H1 (cell line): ENCODE measurements around the gene ABLIM1. TPM values are rescaled to one million over a fixed set of nuclear protein-coding genes. Genes with fewer than 3 reads are reported as not detected.

ENCODE experiments used
- CTCF ChIA-PET: fragments of 300-600 bp; sonication (Branson Sonifier 250); formaldehyde crosslinking; loops from one replicate; lab custom pipeline; 2021; ENCODE audit not compliant: partially characterized antibody; lab: Charles Lee
- POLR2A ChIA-PET: fragments of 300-600 bp; sonication (Branson Sonifier 250); formaldehyde crosslinking; loops from one replicate; lab custom pipeline; 2021; ENCODE audit warnings: inconsistent platforms; ENCODE audit not compliant: partially characterized antibody; lab: Charles Lee
- DNase-seq, 2 experiments: peaks; one replicate each; pipeline versions ENCODE4 v3.0.0 to v3.0.0-alpha.2; 2010 to 2022; ENCODE audit warnings: low spot score in 2 of 2, low read depth in 1 of 2, mixed read lengths in 1 of 2
- FAIRE-seq: peaks from 2 replicates; lab custom pipeline; 2011; peaks lifted over from hg19 to GRCh38; lab: Jason Lieb, UNC
- H2AFZ ChIP-seq: 2 replicates; pipeline ENCODE4 v1.8.1; 2012; ENCODE audit warnings: low read length, inconsistent platforms
- H2AK5ac ChIP-seq: 2 replicates; pipeline ENCODE4 v1.6.1; 2013; ENCODE audit warnings: low read depth, low read length
- H2BK120ac ChIP-seq: replicated peaks from 2 replicates; pipeline ENCODE3; 2013; ENCODE audit warnings: low read depth, low read length, inconsistent platforms
- H2BK12ac ChIP-seq: 2 replicates; pipeline ENCODE4 v1.6.1; 2013; ENCODE audit warnings: low read depth, low read length
- H2BK15ac ChIP-seq: 2 replicates; pipeline ENCODE4 v1.6.1; 2013; ENCODE audit warnings: low read length
- H2BK20ac ChIP-seq: 2 replicates; pipeline ENCODE4 v1.6.1; 2013; ENCODE audit warnings: low read length
- H2BK5ac ChIP-seq: 2 replicates; pipeline ENCODE4 v1.6.1; 2013; ENCODE audit warnings: low read depth, low read length
- H3K14ac ChIP-seq: 2 replicates; pipeline ENCODE4 v1.6.1; 2013; ENCODE audit warnings: inconsistent platforms; ENCODE audit not compliant: insufficient read length
- H3K18ac ChIP-seq: 2 replicates; pipeline ENCODE4 v1.6.1; 2013; ENCODE audit warnings: low read length; ENCODE audit errors: extremely low read depth
- H3K23ac ChIP-seq: 2 replicates; pipeline ENCODE4 v1.6.1; 2013; ENCODE audit warnings: inconsistent platforms; ENCODE audit not compliant: insufficient read length
- H3K23me2 ChIP-seq: 2 replicates; pipeline ENCODE4 v1.6.1; 2013; ENCODE audit warnings: low read depth, low read length
- H3K27ac ChIP-seq: 2 replicates; pipeline ENCODE4 v1.6.1; 2011; ENCODE audit warnings: low read depth, low read length, inconsistent platforms
- H3K27me3 ChIP-seq, 4 experiments: replicated peaks in 1 of 4; 1 replicate in 1 of 4; 2 replicates in 3 of 4; pipeline versions ENCODE4 v1.6.1 to v1.8.1; 2011 to 2013; ENCODE audit warnings: low read length in 3 of 4, mild to moderate bottlenecking in 3 of 4, inconsistent platforms in 2 of 4, mixed read lengths in 2 of 4, moderate library complexity in 1 of 4; ENCODE audit not compliant: control insufficient read depth in 3 of 4, insufficient read depth in 3 of 4; ENCODE audit errors: extremely low read depth in 1 of 4
- H3K36me3 ChIP-seq, 4 experiments: 2 replicates each; pipeline versions ENCODE4 v1.6.1 to v1.8.1; 2011 to 2013; ENCODE audit warnings: mild to moderate bottlenecking in 4 of 4, low read length in 3 of 4, moderate library complexity in 2 of 4, control low read depth in 1 of 4, inconsistent platforms in 1 of 4; ENCODE audit not compliant: insufficient read depth in 4 of 4, control insufficient read depth in 2 of 4
- H3K4ac ChIP-seq: replicated peaks from 2 replicates; pipeline ENCODE3; 2013; ENCODE audit warnings: low read length, low read depth, mixed read lengths, inconsistent platforms; ENCODE audit not compliant: insufficient read length
- H3K4me1 ChIP-seq, 4 experiments: replicated peaks in 1 of 4; 1 replicate in 1 of 4; 2 replicates in 3 of 4; pipeline versions ENCODE4 v1.6.1 to v1.8.1; 2011 to 2013; ENCODE audit warnings: low read length in 3 of 4, inconsistent platforms in 2 of 4, mixed read lengths in 1 of 4; ENCODE audit not compliant: insufficient read depth in 4 of 4, control insufficient read depth in 3 of 4
- H3K4me2 ChIP-seq, 2 experiments: 2 replicates each; pipeline versions ENCODE4 v1.6.1 to v1.8.1; 2011 to 2013; ENCODE audit warnings: low read depth in 2 of 2, low read length in 2 of 2, control low read depth in 1 of 2, inconsistent platforms in 1 of 2, mild to moderate bottlenecking in 1 of 2; ENCODE audit not compliant: insufficient read depth in 1 of 2
- H3K4me3 ChIP-seq, 4 experiments: fragments of 200-600, 300-600 bp in 1 of 4; sonication (generic), shearing (Covaris generic), sonication (Bioruptor Twin) in 1 of 4; 2 replicates each; pipeline versions ENCODE4 v1.5.1 to v1.8.1; 2011 to 2016; ENCODE audit warnings: low read length in 4 of 4, low read depth in 3 of 4, control low read depth in 2 of 4, inconsistent platforms in 2 of 4, mild to moderate bottlenecking in 2 of 4, mixed read lengths in 1 of 4, moderate library complexity in 1 of 4; ENCODE audit not compliant: insufficient read depth in 2 of 4; ENCODE audit errors: extremely low read depth in 1 of 4
- H3K56ac ChIP-seq: replicated peaks from 2 replicates; pipeline ENCODE3; 2013; ENCODE audit warnings: low read depth, mild to moderate bottlenecking, mixed read lengths, low read length, inconsistent platforms; ENCODE audit not compliant: insufficient read length
- H3K79me1 ChIP-seq: 2 replicates; pipeline ENCODE4 v1.6.1; 2013; ENCODE audit warnings: low read depth, low read length, control low read depth
- H3K79me2 ChIP-seq, 2 experiments: 2 replicates each; pipeline versions ENCODE4 v1.6.1 to v1.8.1; 2012 to 2013; ENCODE audit warnings: low read length in 2 of 2, mild to moderate bottlenecking in 2 of 2, inconsistent platforms in 1 of 2; ENCODE audit not compliant: insufficient read depth in 2 of 2, control insufficient read depth in 1 of 2
- H3K9ac ChIP-seq, 4 experiments: replicated peaks in 1 of 4; 1 replicate in 1 of 4; 2 replicates in 3 of 4; pipeline versions ENCODE4 v1.6.1 to v1.8.1; 2011 to 2013; ENCODE audit warnings: low read depth in 3 of 4, low read length in 3 of 4, control low read depth in 2 of 4, mild to moderate bottlenecking in 2 of 4, moderate library complexity in 2 of 4, inconsistent platforms in 1 of 4; ENCODE audit errors: extremely low read depth in 1 of 4
- H3K9me3 ChIP-seq, 2 experiments: 2 replicates each; pipeline versions ENCODE4 v1.6.1 to v1.8.1; 2012 to 2013; ENCODE audit warnings: mild to moderate bottlenecking in 2 of 2, moderate library complexity in 2 of 2, control low read depth in 1 of 2, inconsistent platforms in 1 of 2, low read depth in 1 of 2, low read length in 1 of 2, mixed read lengths in 1 of 2; ENCODE audit not compliant: insufficient read depth in 2 of 2
- H4K20me1 ChIP-seq, 2 experiments: replicated peaks in 1 of 2; 2 replicates each; pipeline versions ENCODE3 to v1.8.1; 2011 to 2013; ENCODE audit warnings: inconsistent platforms in 2 of 2, low read length in 2 of 2, mild to moderate bottlenecking in 1 of 2; ENCODE audit not compliant: insufficient read depth in 2 of 2, control insufficient read depth in 1 of 2
- H4K5ac ChIP-seq: 2 replicates; pipeline ENCODE4 v1.6.1; 2013; ENCODE audit warnings: low read length, low read depth, mixed read lengths, inconsistent platforms; ENCODE audit not compliant: insufficient read length
- H4K8ac ChIP-seq: 2 replicates; pipeline ENCODE4 v1.8.0; 2013; ENCODE audit warnings: mild to moderate bottlenecking, moderate library complexity, low read length, inconsistent platforms; ENCODE audit not compliant: insufficient read depth; ENCODE audit errors: extremely low read depth
- H4K91ac ChIP-seq: replicated peaks from 2 replicates; pipeline ENCODE3; 2013; ENCODE audit warnings: low read length, mixed read lengths, inconsistent platforms; ENCODE audit not compliant: insufficient read length
- ASH2L ChIP-seq: fragments of 200-600, 300-600 bp; sonication (generic); IDR thresholded peaks from one replicate; pipeline ENCODE4 v1.7.1; 2017; ENCODE audit warnings: low read length
- BACH1 ChIP-seq: IDR thresholded peaks from 2 replicates; pipeline ENCODE4 v1.6.1; 2012; ENCODE audit warnings: low read length, improper control_type of control experiment
- CTBP2 ChIP-seq: IDR thresholded peaks from 2 replicates; pipeline ENCODE4 v1.7.0; 2011; ENCODE audit warnings: borderline replicate concordance, mild to moderate bottlenecking, moderate library complexity, mixed read lengths, low read length; ENCODE audit not compliant: insufficient read depth, insufficient read length
- SIN3A ChIP-seq, 2 experiments: IDR thresholded peaks in 1 of 2; conservative IDR thresholded peaks in 1 of 2; 2 replicates each; pipeline ENCODE4 v1.6.1; 2011 to 2012; ENCODE audit warnings: low read length in 2 of 2, improper control_type of control experiment in 1 of 2, low read depth in 1 of 2, mild to moderate bottlenecking in 1 of 2
- SP4 ChIP-seq: IDR thresholded peaks from 2 replicates; pipeline ENCODE4 v1.6.1; 2012; ENCODE audit warnings: low read length, inconsistent platforms
- YY1 ChIP-seq: IDR thresholded peaks from 2 replicates; pipeline ENCODE4 v1.6.1; 2011; ENCODE audit warnings: low read depth, mild to moderate bottlenecking, low read length
- WGBS, 2 experiments: shearing (Covaris generic) in 1 of 2; methylation state at CpG; one replicate each; pipeline versions ENCODE4 v1.1.6 to v1.1.7; 2013 to 2015; ENCODE audit warnings: low lambda C conversion rate in 2 of 2, mixed read lengths in 2 of 2, inconsistent platforms in 1 of 2, low coverage in 1 of 2, missing lambda C conversion rate in 1 of 2; ENCODE audit not compliant: insufficient replicate concordance in 2 of 2, insufficient coverage in 1 of 2, insufficient read length in 1 of 2; ENCODE audit errors: extremely low coverage in 1 of 2, missing lambda C conversion rate in 1 of 2; 5-methylcytosine and 5-hydroxymethylcytosine counted together
- polyA plus RNA-seq, 7 experiments: library from polyadenylated mRNA; depleted of rRNA in 3 of 7; stranded (reverse) in 5 of 7; unstranded in 2 of 7; fragments of >200 nt in 5 of 7; fragments of 200-250 nt in 2 of 7; gene quantifications; 1 replicate in 5 of 7; 2 replicates in 1 of 7; 4 replicates in 1 of 7; pipeline versions ENCODE4 v1.2.1 to v1.2.3, GENCODE V29; 2011 to 2013; ENCODE audit warnings: missing spikeins in 2 of 7, mixed read lengths in 2 of 7
- total RNA-seq: library from RNA; stranded (reverse); fragmentation: NEBNext Ultra II Directional; extraction: Animal tissue kit (Norgen Biotek cat#: 25700); gene quantifications from 2 replicates; pipeline ENCODE4 v1.2.1, GENCODE V29; 2021

The ABLIM1 gene
- total and polyA plus RNA-seq, 2 of the 8 experiments (the other 6 are each of a cell fraction or from before 2014, with no cell fraction given): 51.2 to 51.7 TPM

DNA sequence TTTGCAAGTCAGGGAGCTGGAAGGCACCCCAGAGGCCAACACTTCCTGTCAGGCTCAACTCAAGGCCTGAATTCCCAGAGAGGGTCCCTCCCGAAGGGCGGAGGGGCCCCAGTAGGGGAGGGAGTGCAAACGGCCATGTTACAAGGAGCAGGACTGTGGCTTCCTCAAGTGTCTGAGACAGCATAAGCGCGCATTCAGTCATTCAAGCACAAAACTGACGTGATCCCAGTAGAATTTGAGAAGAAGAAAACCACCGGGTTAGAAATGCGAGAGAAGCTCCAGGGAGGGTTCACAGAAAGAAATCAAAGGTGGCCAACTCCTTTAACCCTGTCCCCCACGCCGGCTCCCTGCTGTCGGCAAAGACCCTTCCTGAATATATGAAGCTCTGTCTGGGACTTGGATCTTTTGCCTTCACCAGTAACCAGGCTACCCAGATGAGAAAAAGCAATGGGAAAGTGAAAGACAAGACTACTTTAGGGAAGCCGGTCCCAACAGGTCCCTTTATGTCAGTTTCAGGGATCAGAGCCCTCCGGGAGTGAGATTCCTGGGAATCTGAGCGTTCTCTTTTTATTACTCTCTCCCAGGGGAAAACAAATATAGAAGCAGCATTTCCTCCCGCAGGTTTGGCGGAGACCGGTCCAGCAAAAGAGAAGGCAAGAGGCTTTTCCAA is 255.1 kb downstream of the ABLIM1 start:
- no peak overlapping the region for H3K23ac ChIP-seq
- no peak overlapping the region for H4K8ac ChIP-seq
- peak overlapping the region; percentile 91 to 94 for H3K4me2 ChIP-seq
- no peak overlapping the region for H2AK5ac ChIP-seq
- no peak for FAIRE-seq
- H3K9ac ChIP-seq: no peak overlapping the region
- H2AFZ ChIP-seq: 0 out of 2 replicates have a peak overlapping the region, but pooled peaks have one; percentile 16
- no peak overlapping the region for H3K4ac ChIP-seq
- no peak overlapping the region for H3K56ac ChIP-seq
- H3K14ac ChIP-seq: no peak overlapping the region
- no peaks in the 10 kb centered on the region for H3K36me3 ChIP-seq
- H3K27me3 ChIP-seq: peaks cover 9 to 30% (median 25%) of the 10 kb centered on the region in 4 experiments
- no peak overlapping the region for H4K5ac ChIP-seq
- POLR2A ChIA-PET: interaction anchor here (1.5 to 1.7 kb wide), 2 partner anchors 26 to 99 kb away, joined by 3 to 4 read pairs; no protein-coding TSS in a partner anchor
- H4K91ac ChIP-seq: no peak overlapping the region
- H3K27ac ChIP-seq: no peak overlapping the region
- H3K9me3 ChIP-seq: no peaks in the 10 kb centered on the region
- no peak overlapping the region for H3K18ac ChIP-seq
- no peak overlapping the region for H2BK20ac ChIP-seq
- peaks cover 16% of the 10 kb centered on the region; the same call in 1 of the 2 replicates for H3K23me2 ChIP-seq
- 9% methylated on average over 17 of the region's 17 CpGs; no CpG with 5 or more reads in 1 of the 2 experiments for WGBS, 2 experiments
- DNase-seq: no peak
- TF ChIP-seq SP4 (no peak), SIN3A (conservative IDR thresholded peaks at IDR 0.05 in 1 of 2, IDR thresholded peaks at IDR 0.05 in 1 of 2; ENCODE audit: low read depth in 1 of 2, low read length in 2 of 2) (peak in 1 of 2 experiments; percentile 22; a peak in 1 of 4 replicates), BACH1 (no peak), CTBP2 (peak; percentile 28), YY1 (0 out of 2 replicates have a peak, but pooled peaks have one; percentile 35), ASH2L (no peak)
- CTCF ChIA-PET: interaction anchor here (0.6 to 8.6 kb wide), 24 partner anchors 8 to 147 kb away, joined by 3 to 80 read pairs (median 5); no protein-coding TSS in a partner anchor
- peak overlapping the region; percentile 59 to 75 (median 64) for H3K4me3 ChIP-seq
- no peak overlapping the region for H2BK12ac ChIP-seq
- no peaks in the 10 kb centered on the region for H3K79me2 ChIP-seq
- no peak overlapping the region for H2BK5ac ChIP-seq
- H3K79me1 ChIP-seq: no peaks in the 10 kb centered on the region
- no peak overlapping the region for H2BK120ac ChIP-seq
- peaks cover 0 to 10% (median 2%) of the 10 kb centered on the region in 4 experiments; a peak in 4 of 7 replicates for H3K4me1 ChIP-seq
- no peak overlapping the region for H2BK15ac ChIP-seq
- no peaks in the 10 kb centered on the region for H4K20me1 ChIP-seq
